Measurements from ENCODE around the gene EXOC4. TPM values are rescaled to one million over a fixed set of nuclear protein-coding genes. Genes with fewer than 3 reads are reported as not detected.

The EXOC4 gene
- total and polyA plus RNA-seq, 7 donors: 16.4 to 76.7 (median 50.7) TPM

GRCh38 chr7:133742709-133743538, 490.0 kb downstream of the EXOC4 start:
- TF ChIP-seq POLR2A (IDR thresholded peaks at IDR 0.05) (no peak), EP300 (IDR thresholded peaks at IDR 0.05) (no peak), POLR2AphosphoS5 (IDR thresholded peaks at IDR 0.05) (no peak)
- TF ChIP-seq, protein P1, sequence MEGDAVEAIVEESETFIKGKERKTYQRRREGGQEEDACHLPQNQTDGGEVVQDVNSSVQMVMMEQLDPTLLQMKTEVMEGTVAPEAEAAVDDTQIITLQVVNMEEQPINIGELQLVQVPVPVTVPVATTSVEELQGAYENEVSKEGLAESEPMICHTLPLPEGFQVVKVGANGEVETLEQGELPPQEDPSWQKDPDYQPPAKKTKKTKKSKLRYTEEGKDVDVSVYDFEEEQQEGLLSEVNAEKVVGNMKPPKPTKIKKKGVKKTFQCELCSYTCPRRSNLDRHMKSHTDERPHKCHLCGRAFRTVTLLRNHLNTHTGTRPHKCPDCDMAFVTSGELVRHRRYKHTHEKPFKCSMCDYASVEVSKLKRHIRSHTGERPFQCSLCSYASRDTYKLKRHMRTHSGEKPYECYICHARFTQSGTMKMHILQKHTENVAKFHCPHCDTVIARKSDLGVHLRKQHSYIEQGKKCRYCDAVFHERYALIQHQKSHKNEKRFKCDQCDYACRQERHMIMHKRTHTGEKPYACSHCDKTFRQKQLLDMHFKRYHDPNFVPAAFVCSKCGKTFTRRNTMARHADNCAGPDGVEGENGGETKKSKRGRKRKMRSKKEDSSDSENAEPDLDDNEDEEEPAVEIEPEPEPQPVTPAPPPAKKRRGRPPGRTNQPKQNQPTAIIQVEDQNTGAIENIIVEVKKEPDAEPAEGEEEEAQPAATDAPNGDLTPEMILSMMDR (IDR thresholded peaks at IDR 0.05): no peak
- Histone ChIP-seq H3K4me3 (no peak overlapping the region), H3K36me3 (no peaks in the 10 kb centered on the region), H3K4me1 (no peaks in the 10 kb centered on the region), H3K27ac (no peak overlapping the region), H3K9me3 (no peaks in the 10 kb centered on the region), H3K27me3 (no peaks in the 10 kb centered on the region)
- intact Hi-C loops (cut with DNase I): no loop called here
- DNase-seq: no peak
- WGBS, 2 donors: 73 to 83% methylated on average over 6 of the region's 6 CpGs

GRCh38 chr7:133744451-133744850, 491.6 kb downstream of the EXOC4 start:
- DNase-seq: no peak
- H3K9me3 ChIP-seq: no peaks in the 10 kb centered on the region
- no peaks in the 10 kb centered on the region for H3K36me3 ChIP-seq
- WGBS, 2 donors: 95 to 97% methylated on average over 3 of the region's 3 CpGs
- no peaks in the 10 kb centered on the region for H3K4me1 ChIP-seq
- H3K27ac ChIP-seq: no peak overlapping the region
- TF ChIP-seq POLR2A (IDR thresholded peaks at IDR 0.05): no peak
- TF ChIP-seq, protein P1 (IDR thresholded peaks at IDR 0.05): no peak
- no peak for TF ChIP-seq POLR2AphosphoS5 (IDR thresholded peaks at IDR 0.05)
- TF ChIP-seq EP300 (IDR thresholded peaks at IDR 0.05): no peak
- intact Hi-C loops (cut with DNase I): no loop called here
- no peaks in the 10 kb centered on the region for H3K27me3 ChIP-seq
- H3K4me3 ChIP-seq: no peak overlapping the region

- 93 to 94% methylated on average over 3 of the region's 3 CpGs for WGBS, 2 donors
- intact Hi-C loops (cut with DNase I): no loop called here
Observed at GRCh38 chr7:133746305-133746704, 493.4 kb downstream of the EXOC4 start.

DNA sequence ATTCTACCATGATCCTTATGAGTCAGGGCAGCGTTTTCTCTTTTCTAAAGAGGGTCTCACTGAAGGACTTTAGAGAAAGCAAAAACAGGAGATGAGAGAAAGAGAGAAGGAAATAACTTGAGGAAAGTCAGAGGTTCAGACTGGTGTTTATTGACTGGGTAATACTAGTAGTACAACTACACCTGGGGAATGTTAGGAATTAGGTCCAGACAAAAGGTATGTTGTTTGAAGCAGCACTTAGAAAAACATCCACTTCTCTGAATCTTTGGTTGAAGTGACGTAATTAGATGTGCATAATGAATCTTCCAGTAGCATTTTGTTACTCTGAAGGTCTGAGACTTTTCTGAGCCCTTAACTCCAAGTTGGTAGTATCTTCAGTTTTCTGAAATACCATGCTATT, 494.0 kb downstream of the EXOC4 start:
- H3K27me3 ChIP-seq: no peaks in the 10 kb centered on the region
- no peak for DNase-seq
- no peak overlapping the region for H3K27ac ChIP-seq
- intact Hi-C loops (cut with DNase I): no loop called here
- no peaks in the 10 kb centered on the region for H3K36me3 ChIP-seq
- WGBS, 2 donors: 45 to 47% methylated on average over 2 of the region's 2 CpGs
- no peaks in the 10 kb centered on the region for H3K9me3 ChIP-seq
- TF ChIP-seq POLR2AphosphoS5 (IDR thresholded peaks at IDR 0.05): no peak
- no peak for TF ChIP-seq EP300 (IDR thresholded peaks at IDR 0.05)
- TF ChIP-seq, protein P1 (IDR thresholded peaks at IDR 0.05): no peak
- no peak for TF ChIP-seq POLR2A (IDR thresholded peaks at IDR 0.05)
- H3K4me3 ChIP-seq: no peak overlapping the region
- no peaks in the 10 kb centered on the region for H3K4me1 ChIP-seq

More at GRCh38 chr7:133746305-133746704, 493.4 kb downstream of the EXOC4 start:
- H3K36me3 ChIP-seq: no peaks in the 10 kb centered on the region
- no peak overlapping the region for H3K4me3 ChIP-seq
- no peaks in the 10 kb centered on the region for H3K4me1 ChIP-seq
- TF ChIP-seq POLR2A (IDR thresholded peaks at IDR 0.05) (no peak), EP300 (IDR thresholded peaks at IDR 0.05) (no peak), POLR2AphosphoS5 (IDR thresholded peaks at IDR 0.05) (no peak)
- TF ChIP-seq, protein P1 (IDR thresholded peaks at IDR 0.05): no peak
- no peak for DNase-seq
- H3K27me3 ChIP-seq: no peaks in the 10 kb centered on the region
- H3K27ac ChIP-seq: no peak overlapping the region
- H3K9me3 ChIP-seq: no peaks in the 10 kb centered on the region

All from sigmoid colon (tissue), 7 donors.